Measurements from ENCODE around the gene DEPP1.

The DEPP1 gene

DNA sequence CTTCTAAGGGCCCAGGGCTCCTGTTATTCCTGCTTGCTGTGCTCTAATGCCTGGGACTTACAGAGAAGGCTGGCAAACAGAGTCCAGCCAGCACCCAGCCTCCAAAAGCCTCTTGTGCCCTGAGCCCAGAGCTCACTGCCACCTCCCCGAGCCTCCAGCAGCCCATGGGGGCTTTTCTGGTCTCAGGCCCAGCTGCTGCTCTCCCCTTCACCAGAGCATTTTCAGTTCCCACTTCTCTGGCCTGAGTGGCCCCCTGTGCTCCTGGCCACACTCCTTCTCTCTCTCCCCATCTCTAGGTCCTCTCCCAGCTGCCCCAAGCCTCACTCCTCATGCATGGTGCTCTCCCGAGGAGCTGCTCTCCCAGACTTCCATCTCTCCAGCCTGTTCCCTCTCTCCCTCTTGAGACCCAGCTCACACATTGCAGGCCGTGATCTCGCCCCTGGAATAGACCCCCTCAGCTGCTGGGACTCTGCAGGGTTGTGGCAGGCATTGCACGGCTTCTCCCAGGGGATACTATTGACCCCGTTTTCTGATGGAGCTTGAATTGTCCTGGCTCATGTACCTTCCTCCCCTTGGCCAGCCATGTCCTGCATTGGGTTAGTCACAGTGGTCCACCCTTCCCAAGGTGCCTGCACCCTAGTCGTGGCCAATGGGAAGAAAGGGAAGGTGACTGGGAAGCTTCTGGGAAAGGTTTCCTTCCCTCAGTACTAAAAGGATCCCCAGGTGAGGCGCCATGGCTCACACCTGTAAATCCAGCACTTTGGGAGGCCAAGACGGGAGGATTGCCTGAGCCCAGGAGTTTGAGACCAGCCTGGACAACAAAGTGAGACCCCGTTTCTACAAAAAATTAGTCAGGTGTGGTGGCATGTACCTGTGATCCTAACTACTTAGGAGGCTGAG, 28.0 kb downstream of the DEPP1 start:
- no peak for DNase-seq

DNA sequence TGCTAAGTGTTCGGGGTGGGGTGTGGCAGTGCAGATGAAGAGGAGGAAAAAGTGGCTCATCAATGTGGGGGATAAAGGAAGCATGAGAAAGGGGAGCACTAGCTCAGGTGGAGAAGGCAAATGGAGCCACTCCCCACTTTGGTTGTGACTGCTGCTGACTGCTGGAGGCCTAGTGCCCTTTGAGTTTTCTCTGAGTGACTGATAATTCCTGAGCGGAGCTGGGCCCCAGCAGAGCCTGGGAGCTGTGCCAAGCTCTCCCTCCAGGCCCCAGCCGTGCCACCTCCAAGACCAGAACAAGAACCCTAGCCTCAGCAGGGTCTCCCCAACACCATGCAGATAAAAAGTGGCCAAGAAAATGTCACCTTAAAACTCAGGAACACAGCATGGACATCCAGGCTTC, 28.7 kb downstream of the DEPP1 start:
- no peak for DNase-seq

DNA sequence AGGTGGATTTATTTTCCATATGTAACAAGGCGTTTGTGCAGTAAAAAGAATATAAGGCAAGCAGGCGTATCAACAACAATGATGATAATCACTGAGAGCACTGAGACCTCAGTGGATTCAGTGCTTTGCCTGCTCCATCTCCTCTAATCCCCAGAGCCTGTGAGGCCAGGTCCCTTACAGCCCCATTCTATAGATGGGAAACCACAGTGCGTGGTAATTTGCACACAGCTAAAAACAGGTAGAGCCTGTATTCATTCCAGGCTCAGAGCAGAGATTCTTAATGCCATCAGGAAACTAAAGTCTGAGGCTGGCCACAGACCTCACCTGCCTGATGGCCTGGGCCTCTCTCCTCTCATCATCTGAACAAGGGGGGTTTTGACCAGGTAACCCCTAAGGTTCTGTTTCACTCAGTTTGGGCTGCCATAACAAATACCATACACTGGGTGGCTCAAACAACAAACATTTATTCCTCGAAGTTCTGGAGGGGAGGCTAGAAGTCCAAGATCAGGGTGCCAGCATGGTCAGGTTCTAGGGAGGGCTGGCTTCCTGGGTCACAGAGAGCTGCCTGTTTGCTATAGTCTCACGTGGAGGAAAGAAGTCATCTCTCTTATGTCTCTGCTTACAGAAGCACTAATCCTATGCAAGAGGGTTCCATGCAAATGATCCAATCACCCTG, 29.3 kb downstream of the DEPP1 start:
- DNase-seq: no peak

DNA sequence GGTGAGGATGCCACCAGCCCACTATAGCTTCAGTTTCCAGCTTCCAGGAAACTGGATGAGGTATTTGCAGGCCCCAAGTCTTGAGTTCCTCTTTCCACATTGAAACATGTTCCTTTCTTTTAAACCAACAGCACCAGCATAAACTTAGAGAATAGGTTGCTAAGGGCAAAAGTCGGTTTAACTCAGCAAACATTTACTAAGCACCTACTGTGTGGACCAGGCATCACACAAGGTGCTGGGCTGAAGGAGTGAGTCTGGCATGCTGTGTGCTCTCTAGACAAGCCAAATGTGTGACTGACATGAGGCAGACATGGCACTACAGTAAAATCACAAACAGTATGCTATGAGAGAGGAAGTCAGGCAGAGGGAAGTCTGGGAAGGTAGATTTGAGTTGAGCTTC, 30.0 kb downstream of the DEPP1 start:
- no peak for DNase-seq

DNA sequence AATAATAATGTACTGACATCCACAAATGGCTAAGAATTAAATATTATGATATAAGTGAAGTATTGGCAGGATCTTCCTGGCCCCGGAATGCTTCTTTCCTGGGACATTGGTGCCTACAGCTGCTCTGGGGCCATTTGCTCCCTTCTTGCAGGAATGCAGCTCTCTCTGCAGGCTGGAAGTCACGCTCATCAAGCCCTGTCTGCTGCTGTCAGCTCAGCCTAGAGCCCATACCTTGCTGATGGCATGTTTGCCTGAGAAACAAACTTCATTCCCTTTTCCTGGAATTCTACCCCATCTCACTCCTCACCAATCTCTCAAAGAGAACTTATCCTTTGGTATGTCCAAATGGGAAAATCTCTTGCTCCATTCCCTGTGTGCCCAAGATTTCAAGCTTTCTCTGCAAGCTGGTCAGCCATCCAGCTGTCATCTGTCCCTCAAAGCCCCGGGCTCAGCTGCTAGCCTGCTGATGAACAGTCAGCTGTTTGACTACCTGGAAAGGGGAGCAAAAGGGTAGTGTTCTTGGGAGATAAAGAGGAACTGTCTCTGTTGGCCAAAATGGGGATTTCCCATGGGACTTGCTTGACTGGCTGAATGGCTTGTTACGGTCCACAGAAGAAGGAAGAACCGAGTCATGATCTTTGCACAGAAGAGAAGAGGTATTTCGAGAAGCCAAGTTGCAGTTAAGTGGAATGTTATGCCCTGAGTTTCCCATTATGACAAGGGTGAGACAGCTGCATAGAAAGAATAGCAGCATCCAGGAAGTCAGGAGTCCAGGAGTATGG, 31.0 kb downstream of the DEPP1 start:
- no peak for DNase-seq

DNA sequence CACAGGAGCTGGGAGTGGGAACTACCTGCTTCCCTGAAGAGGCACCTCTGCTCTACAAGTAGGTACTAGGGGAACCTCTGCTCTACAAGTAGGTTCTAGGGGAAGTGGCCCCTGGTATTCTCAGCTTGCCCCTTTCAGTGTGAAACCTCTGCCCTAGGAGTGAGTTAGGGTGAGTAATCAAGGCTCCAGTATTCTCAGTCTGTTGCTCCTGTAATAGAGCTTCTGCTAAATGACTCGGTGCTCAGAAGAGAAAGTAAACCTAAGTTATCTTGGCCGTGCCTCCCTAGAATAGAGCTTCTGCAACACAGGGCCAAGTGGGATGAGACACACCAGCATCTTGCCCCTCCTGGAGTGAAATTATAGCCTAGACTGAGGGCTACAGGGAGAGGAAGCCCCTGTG, 32.4 kb downstream of the DEPP1 start:
- no peak for DNase-seq

DNA sequence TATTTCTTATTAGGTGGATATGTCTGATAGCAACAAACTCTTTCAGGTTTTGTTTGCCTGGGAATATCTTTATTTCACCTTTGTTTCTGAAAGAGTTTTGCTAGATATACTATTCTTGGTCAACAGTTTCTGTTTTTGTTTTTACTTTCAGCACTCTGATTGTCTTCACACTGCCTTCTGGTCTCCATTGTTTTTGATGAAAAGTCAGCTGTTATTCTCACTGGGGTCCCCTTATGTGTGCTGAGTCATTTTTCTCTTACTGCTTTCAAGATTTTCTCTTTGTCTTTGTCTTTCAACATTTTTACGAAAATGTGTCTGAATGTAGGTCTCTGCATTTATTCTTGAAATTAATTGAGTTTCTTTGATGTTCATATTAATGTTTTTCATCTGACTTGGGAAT, 34.3 kb downstream of the DEPP1 start:
- DNase-seq: no peak

DNA sequence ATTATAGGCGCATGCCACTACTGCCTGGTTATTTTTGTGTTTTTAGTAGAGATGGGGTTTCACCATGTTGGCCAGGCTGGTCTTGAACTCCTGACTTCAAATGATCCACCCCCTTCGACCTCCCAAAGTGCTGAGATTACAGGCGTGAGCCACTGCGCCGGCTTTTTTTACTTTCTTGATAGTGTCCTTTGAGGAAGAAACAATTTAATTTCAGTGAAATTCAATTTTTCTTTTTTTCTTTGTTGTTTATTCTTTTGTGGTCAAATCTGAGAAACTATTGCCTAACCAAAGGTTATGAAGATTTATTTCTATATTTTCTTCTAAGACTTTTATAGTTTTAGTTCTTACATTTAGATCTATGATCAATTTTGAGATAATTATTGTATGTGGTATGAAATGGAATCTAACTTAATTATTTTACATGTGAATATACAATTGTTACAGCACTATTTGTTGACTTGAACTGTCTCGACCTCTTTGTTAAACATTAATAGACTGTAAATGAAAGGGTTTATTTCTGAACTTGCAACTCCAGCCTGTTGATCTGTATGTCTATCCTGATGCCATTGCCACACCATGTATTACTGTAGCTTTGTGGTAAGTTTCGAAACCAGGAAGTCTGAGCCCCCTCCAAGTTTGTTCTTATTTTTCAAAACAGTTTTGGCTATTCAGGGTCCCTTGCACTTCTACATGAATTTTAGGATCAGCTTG, 38.8 kb downstream of the DEPP1 start:
- no peak for DNase-seq

DNA sequence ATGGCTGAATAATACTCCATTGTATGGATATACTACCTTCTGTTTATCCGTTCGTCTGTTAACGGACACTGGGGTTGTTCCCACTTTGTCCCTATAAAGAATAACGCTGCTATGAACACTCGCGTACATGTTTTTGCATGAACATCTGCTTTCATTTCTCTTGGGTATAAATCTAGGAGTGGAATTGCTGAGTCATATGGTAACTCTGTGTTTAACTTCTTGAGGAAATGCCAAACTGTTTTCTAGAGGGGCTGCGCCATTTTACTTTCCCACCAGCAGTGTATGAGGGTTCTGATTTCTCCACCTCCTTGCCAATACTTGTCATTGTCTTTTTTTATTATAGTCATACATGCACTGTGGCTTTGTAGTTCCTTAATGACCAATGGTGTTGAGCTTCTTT, 39.7 kb downstream of the DEPP1 start:
- no peak for DNase-seq

DNA sequence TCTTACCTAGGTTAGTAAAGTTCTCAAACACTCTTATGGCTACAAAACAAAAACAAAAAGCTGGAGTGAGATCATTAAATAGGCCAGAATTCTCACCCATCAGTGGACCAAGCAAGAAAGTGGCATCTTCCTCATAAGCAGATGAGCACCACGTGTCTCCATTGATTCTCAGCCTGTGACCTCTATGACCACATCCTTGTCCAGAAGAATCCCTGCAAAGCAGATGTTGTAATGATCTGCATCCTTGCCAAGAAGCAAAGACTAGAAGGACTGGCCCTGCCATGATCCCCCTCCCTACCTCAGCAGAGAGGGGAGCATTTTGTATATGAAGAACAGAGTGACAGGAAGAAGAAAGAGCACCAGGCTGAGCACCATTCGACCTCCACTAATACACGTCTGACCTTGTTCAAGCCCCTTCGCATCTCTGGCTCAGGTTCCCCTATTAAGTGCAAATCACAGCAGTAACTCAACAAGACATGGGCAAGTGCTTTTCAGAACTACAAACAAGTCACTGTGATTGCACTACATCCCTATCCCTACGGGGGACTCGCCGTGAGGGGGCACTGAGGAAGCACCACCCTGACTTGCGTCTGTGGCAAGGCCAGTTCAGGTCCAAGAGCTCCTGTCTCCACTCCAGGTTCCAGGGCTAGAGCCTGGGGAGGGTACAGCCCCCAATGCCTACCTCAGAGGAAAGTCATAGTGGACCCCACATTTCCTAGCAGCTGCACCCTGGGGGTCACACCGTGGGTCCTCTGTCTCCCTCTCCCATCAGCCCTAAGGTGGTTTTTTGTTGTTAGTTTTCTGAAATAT, 41.2 kb downstream of the DEPP1 start:
- no peak for DNase-seq

DNA sequence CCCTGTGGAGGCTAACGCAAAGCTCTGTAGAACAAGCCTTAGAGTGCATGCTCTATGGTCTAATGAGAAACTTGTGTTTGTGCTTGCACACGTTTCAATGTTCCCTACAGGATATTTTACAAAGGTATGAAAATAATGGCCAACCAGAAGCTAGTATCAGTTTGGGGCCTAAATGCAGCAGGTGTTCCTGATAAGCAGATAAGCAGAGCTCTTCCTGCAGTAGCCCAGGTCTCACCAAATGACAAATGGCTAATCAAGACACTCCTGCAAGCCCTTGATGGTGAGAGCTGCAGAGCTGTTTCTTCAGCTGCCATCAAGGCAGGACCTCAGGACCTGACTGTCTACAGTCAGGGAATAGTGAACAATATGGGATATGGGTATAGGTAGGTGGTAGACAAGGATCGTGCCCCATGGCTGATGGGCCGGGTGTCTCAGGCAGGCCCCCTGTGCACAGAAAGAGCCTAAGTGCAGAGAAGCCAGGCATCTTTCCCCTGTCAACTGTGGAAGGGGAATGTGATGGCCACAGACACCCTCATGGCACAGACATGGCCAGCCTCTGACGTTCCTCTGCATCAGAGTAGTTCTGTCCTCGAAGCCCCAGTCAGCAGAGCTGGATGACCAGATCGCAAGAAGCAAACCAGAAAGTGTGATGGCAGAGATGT, 42.2 kb downstream of the DEPP1 start:
- DNase-seq: no peak

DNA sequence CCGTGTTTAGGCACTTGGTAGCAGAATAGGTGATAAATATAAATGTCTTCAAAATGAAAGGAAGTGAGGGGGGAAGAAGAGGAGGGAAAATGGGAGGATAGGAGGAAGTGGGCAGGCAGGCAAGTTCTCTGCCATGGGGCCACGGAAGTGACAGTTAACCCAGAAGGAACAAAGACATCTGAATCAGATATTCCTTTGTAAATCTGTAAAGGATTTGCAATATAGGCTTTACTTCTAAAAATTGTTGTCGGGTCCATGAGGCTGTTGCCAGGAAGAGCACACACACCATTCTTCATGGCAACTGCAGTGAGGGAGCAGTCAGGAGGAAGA, 42.7 kb downstream of the DEPP1 start:
- DNase-seq: no peak

DNA sequence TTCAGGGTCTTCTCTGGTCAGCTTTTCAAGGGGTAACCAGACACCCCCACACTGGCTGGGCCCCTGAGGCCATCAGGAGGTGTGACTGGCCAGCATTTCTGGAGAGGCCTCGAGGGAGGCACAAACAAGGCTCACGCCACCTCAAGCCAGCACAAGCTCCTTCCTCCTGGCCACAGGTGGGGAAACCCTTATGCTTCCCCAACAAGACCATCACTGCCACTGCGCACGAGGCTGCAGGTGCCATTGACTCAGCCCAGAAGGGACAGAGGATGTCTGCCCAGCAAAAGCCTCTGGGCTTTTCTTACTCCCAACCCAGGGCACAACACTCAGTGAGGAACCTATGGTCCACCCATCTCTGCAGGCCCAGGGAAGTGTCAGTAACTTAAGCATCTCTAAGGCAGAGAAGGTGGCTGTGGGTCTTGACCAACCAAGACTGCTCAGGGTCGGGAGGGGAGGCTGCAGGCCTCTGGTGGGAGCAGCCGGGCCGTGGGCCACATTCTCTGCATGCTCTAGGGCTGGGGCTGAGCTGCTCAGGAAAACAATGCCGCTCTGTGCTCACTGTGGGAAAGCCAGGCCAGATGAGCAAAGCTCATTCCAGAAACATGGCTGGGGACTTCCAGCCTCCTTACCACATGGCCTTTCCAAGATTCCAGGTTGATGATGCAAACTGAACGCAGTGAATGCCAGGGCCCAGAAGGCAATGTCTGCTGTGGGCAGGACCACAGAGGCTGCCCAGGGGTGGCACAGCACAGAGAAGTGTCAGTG, 43.2 kb downstream of the DEPP1 start:
- no peak for DNase-seq

DNA sequence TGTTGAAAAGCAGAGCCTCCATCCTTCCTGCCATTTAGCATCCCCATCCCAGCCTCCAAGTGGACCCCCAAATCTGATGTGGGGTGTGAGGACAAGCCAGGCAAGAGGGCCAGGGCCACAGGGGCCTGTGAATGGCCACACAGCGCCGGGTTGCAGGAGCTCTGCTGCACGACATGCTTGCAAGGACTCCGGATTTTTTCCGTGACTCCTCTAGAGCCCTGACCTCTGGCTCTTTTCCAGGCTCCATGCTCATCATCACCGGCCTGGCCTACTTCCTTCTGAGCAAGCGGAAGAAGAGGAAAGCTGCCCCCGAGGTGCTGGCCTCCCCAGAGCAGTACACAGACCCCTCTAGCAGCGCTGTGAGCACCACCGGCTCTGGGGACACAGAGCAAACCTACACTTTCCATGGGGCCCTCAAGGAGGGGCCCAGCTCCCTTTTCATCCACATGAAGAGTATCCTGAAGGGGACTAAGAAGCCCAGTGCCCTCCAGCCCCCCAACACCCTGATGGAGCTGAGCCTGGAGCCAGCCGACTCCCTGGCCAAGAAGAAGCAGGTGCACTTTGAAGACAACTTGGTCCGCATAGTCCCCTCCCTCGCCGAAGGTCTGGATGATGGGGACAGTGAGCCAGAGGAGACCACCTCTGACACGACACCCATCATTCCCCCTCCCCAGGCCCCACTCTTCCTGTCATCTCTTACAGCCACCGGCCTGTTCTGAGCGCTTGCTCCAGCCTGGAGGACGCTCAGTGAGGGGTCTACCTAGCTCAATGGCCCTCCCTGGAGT, 44.0 kb downstream of the DEPP1 start:
- DNase-seq: no peak

DNA sequence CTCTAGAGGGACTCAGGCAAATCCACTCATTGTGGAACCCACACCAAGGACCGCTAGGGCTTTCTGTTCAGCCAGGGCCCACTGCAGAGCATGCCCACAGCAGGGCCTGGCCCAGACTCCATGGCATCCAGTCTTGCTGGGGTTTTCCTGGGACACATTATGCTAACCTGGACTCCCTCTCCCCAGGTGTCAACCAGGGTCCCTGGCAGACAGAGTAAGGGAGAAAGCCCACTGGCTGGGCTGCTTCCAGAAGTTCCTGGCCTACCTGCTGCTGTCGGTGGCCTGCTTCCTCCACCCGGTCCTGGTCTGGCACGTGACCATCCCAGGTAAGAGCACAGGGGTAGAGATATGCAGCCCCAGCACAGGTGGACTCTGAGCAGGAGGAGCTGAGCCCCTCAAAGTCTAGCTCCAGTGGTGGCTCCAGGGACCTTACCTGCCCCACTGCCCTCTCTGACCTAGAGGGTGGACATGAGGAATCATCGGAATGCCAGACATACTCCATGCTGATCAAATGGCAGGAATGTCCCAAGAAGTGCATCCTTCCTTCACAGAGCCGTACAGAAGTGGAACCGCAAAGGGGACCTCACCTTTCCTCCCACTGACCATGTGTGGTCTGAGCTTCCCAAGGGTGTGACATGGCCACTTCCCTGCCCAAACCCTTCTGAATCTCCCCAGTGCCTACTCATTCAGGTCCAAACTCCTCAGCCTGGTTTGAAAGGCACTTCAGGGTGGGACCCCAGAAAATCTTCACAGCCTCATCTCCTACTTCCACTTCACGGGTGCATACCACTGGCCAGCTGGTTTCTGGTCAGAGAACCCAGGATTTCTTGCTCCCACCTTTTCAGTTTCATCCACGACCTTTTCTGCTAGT, 44.9 kb downstream of the DEPP1 start:
- DNase-seq: no peak

DNA sequence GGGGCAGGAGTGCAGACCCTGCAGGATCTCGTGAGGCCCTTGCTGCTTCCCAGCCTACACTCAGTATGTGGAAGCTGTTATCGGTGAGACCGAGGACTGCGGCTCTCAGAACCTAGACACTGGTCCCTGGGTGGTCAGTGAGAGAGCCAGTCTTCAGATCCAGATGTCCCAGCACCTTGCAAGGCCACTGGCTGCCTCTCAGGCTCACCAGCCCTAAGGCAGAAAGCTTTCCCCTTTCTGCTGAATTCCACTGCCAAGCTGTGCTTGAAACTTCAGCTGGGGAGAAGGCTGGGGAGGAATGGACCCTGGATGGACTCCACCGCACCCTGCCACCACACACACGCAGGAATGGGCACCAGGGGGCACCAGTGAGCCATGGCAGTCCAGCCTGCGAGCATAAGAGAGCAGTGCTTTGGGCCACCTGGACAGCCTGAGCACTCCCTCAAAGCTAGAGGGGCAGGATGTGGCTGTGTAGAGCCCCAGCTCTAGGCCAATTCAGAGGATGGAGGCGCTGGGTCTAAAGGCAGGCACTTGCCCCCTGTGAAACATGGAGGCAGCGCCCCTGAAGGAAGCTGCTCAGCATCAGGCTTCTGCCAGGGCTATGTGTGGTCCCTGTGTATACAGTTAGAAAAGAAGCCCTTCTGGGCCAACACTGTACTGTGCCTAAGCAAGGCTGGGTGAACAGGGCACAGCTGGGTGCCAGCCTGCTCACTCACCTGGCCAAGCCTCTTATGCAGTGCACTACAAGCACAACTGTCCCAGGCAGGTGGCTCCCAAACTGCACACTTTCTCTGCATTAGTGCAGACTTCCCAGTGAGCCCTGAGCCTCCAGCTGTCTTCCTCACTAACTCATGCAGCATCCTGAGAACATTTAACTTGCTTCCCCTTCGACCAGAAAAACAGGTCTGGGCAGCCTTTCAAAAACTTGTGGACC, 45.8 kb downstream of the DEPP1 start:
- peak; percentile 34 for DNase-seq

DNA sequence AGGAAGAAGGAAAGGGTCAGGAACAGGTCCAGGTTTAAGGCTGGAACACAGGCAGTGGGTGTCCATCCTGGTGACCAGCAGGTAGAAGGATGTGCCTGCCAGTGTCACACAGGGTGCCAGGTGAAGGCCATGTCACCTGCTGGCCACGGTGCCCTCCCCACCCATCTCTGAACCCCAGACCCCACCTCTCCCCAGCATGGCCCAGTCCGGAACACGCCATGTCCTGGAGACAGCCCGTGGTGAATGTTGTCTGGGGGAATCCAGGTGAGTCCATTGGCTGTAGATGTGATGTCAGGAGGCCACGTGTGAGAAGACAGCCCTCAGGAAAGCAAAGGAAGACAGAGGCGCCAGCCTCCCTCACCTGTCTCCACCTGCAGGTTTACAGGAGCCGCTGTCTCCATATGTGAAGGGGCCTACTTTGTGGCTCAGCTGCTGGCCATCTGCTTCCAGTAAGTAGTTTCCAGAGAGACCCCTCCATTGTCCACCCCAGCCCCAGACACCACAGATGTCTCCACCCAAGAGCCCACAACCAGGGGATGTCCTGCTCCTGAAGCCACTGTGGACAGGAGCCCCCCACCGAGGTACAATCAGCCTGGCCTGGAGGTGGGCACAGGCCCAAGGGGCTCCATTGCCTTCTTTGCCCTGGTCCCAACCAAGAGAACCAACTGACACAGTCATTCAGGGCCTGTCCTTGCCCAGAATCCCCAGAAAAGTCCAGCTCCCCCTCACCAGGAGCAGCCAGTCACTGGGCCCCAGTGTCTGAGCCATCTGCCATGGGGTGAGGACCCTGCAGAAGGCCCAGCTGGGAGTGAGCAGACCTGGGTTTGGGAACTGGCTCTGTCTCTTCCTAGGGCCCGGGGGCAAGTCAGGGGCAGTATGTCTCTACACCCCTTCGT, 46.7 kb downstream of the DEPP1 start:
- DNase-seq: no peak

Measured in NCI-H1105 (cell line).